Anterior cingulate cortex (tissue), 58 donors: ENCODE data around the gene ZCCHC9.

ENCODE experiments used
- DNase-seq, 58 donors: peaks; one replicate each; lab custom pipeline; 2025; lab: John Stamatoyannopoulos, UW

The ZCCHC9 gene

DNA sequence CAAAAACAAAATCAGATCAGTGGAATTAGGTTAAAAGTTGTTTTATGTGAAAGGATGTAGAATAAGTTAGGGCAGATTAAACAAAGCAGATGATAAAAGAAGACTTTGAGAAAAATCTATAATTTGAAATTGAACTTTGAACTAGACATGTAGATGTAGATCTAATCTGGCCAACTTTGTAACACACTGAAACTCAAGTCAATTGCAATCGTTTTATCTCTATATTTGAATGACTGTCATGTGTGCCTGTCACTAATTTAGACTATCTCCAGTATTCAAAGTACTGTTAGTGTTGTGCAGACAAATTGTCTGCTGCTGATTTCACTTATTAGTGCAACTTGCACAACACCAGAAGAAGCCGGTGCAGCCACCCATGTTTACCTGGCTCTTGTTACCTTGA, 52.7 kb downstream of the ZCCHC9 start:
- no peak for DNase-seq

GRCh38 chr5:81355291-81356251, 54.2 kb downstream of the ZCCHC9 start:
- no peak for DNase-seq

GRCh38 chr5:81359108-81359507, 57.7 kb downstream of the ZCCHC9 start:
- no peak for DNase-seq

GRCh38 chr5:81359881-81360280, 58.5 kb downstream of the ZCCHC9 start:
- DNase-seq: no peak

DNA sequence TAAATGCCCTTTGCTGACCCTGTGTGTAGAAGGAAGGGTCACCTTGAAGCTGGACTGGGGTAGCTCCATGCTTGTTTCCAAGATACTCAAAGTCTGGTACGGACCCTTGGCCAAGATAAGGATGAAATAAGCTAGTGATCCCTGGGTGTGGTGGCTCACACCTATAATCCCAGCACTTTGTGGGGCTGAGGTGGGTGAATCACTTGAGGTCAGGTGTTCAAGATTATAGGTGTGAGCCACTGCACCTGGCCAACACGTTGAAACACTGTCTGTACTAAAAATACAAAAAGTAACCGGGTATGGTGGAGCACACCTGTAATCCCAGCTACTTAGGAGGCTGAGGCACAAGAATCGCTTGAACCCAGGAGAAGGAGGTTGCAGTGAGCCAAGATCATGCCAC, 59.3 kb downstream of the ZCCHC9 start:
- no peak for DNase-seq

DNA sequence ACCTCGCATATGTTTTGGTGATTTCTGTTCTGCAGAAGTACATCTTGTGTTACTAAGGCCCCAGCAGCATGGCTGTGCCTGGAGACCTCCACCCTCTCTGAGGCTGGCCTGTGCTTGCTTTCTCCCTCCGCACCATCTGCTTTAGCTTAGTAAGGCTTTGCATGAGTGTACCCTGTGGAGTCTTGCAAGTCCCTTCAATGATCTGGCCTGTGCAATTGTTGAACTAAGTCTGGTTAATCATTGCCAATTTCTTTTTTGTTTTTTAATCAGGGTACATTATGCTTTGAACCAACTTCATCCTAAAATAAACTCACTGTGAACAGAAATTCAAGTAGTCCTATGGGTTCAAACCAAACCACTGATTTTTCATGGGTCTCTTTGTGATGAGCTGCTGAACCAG, 60.2 kb downstream of the ZCCHC9 start:
- DNase-seq: no peak
